PC-3 (cell line): ENCODE measurements around the gene GPX5. TPM values are rescaled to one million over a fixed set of nuclear protein-coding genes. Genes with fewer than 3 reads are reported as not detected.

ENCODE experiments used
- ATAC-seq: fragments of 200-7000 bp; cut with Tn5 transposase; 2 replicates; pipeline ENCODE4 v1.9.1; 2020; ENCODE audit warnings: mild to moderate bottlenecking, moderate library complexity
- BruUV-seq: library from RNA; stranded (reverse); fragments of 400-500 nt; replicated peaks from 2 replicates; lab custom pipeline; 2021; lab: Mats Ljungman, UMichigan
- CTCF ChIA-PET: fragments of 300-600 bp; sonication (Branson Sonifier 250); formaldehyde crosslinking; loops from one replicate; lab custom pipeline; 2022; ENCODE audit warnings: antibody characterized with exemption; lab: Charles Lee
- POLR2A ChIA-PET: fragments of 300-600 bp; sonication (Branson Sonifier 250); formaldehyde crosslinking; loops from one replicate; lab custom pipeline; 2022; ENCODE audit warnings: antibody characterized with exemption; ENCODE audit not compliant: unreplicated experiment; lab: Charles Lee
- DNase-seq: peaks from one replicate; pipeline ENCODE4 v3.0.0-alpha.2; 2015
- H2AFZ ChIP-seq: fragments of 300-600 bp; sonication (generic); 2 replicates; pipeline ENCODE4 v1.6.0; 2016; ENCODE audit warnings: antibody characterized with exemption, low read length
- H3F3A ChIP-seq: fragments of 300-600 bp; sonication (generic); one replicate; pipeline ENCODE4 v1.6.0; 2017; ENCODE audit warnings: antibody characterized with exemption, low read length, control low read depth, mild to moderate bottlenecking; ENCODE audit not compliant: unreplicated experiment
- H3K27ac ChIP-seq: fragments of 300-600 bp; sonication (generic); 2 replicates; pipeline ENCODE4 v1.5.1; 2016; ENCODE audit warnings: mild to moderate bottlenecking, low read length
- H3K27me3 ChIP-seq: fragments of 300-600 bp; sonication (generic); 2 replicates; pipeline ENCODE4 v1.6.1; 2016; ENCODE audit warnings: low read length, mixed read lengths
- H3K36me3 ChIP-seq: fragments of 300-600 bp; sonication (generic); 2 replicates; pipeline ENCODE4 v1.6.1; 2016; ENCODE audit warnings: low read depth, mixed run types, low read length, mixed read lengths
- H3K4me1 ChIP-seq: fragments of 300-600 bp; sonication (generic); 2 replicates; pipeline ENCODE4 v1.5.1; 2016; ENCODE audit warnings: low read length; ENCODE audit not compliant: insufficient read depth
- H3K4me2 ChIP-seq: fragments of 300-600 bp; sonication (generic); 2 replicates; pipeline ENCODE4 v1.6.0; 2016; ENCODE audit warnings: low read length
- H3K4me3 ChIP-seq: fragments of 300-600 bp; sonication (generic); 2 replicates; pipeline ENCODE4 v1.5.1; 2016; ENCODE audit warnings: mild to moderate bottlenecking, low read length, mixed read lengths
- H3K79me2 ChIP-seq: fragments of 300-600 bp; sonication (generic); 2 replicates; pipeline ENCODE4 v1.6.1; 2017; ENCODE audit warnings: low read length, mixed read lengths
- H3K9ac ChIP-seq: fragments of 300-600 bp; sonication (generic); 2 replicates; pipeline ENCODE4 v1.6.0; 2016; ENCODE audit warnings: mild to moderate bottlenecking, low read length
- H3K9me2 ChIP-seq: fragments of 300-600 bp; sonication (generic); replicated peaks from 2 replicates; pipeline ENCODE4 v1.6.1; 2016; ENCODE audit warnings: mixed run types, low read length, mixed read lengths
- H3K9me3 ChIP-seq: fragments of 300-600 bp; sonication (generic); 2 replicates; pipeline ENCODE4 v1.6.1; 2016; ENCODE audit warnings: low read length, mixed read lengths
- H4K20me1 ChIP-seq: fragments of 300-600 bp; sonication (generic); 2 replicates; pipeline ENCODE4 v1.6.1; 2016; ENCODE audit warnings: low read length, mixed read lengths
- EZH2 ChIP-seq: fragments of 300-600 bp; sonication (generic); IDR thresholded peaks from one replicate; pipeline ENCODE4 v1.6.1; 2017; ENCODE audit warnings: antibody characterized with exemption, mild to moderate bottlenecking, low read length; ENCODE audit not compliant: unreplicated experiment
- EZH2phosphoT487 ChIP-seq: fragments of 300-600 bp; sonication (generic); IDR thresholded peaks from 2 replicates; pipeline ENCODE4 v1.6.1; 2018; ENCODE audit warnings: mild to moderate bottlenecking, antibody characterized with exemption, low read length, borderline replicate concordance
- intact Hi-C: fragments of 100-400 bp; cut with micrococcal nuclease; formaldehyde crosslinking; loops from 2 replicates; pipeline ENCODE4 v1.9.0; 2023
- total RNA-seq: library from RNA; depleted of rRNA; stranded (reverse); fragments of >200 nt; gene quantifications from 2 replicates; pipeline ENCODE4 v1.2.3, GENCODE V29; 2014
- TF ChIP-seq, protein P1 (sequence below): fragments of 300-600 bp; sonication (generic); conservative IDR thresholded peaks from 2 replicates; pipeline ENCODE4 v1.5.1; 2017; ENCODE audit warnings: antibody characterized with exemption, low read depth, mild to moderate bottlenecking, low read length

Gene GPX5
- total RNA-seq, 1 experiment from 2014 or later = not detected

DNA sequence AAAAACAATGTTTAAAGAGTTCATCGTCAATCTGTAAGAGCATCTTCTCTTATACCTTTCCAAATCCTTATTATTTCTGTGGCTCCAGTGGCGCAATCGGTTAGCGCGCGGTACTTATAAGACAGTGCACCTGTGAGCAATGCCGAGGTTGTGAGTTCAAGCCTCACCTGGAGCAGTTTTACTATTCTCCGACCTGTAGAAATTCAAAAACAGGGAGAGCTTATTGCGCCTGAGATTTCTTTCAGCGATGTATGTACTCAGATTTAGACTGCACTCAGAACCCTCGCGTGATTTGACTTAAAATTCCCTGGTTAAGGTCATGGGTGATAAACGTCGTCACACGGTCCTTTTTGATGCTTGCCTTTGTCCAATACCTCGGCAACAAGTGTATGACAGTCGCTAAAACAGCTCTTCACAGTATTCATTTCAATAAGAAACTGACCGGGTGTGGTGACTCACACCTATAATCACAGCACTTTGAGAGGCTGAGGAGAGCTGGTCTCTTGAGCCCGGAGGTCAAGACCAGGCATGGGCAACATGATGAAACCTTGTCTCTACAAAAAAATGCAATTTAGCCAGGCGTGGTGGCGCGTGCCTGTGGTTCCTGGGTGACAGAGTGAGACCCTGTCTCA, 11.9 kb downstream of the GPX5 start:
- H3K27ac ChIP-seq = no peak overlapping the region
- peaks cover 7% of the 10 kb centered on the region; the same call in 1 of the 2 replicates for H3K4me1 ChIP-seq
- H4K20me1 ChIP-seq = no peaks in the 10 kb centered on the region
- ATAC-seq (no peak), DNase-seq (peak; percentile 13)
- intact Hi-C loops = no loop called here
- BruUV-seq = no TSS peak
- no peaks in the 10 kb centered on the region for H3K9me3 ChIP-seq
- no peaks in the 10 kb centered on the region for H3K9me2 ChIP-seq
- H3K36me3 ChIP-seq = no peaks in the 10 kb centered on the region
- ChIA-PET POLR2A (no interaction called here), CTCF (no interaction called here)
- H3K4me2 ChIP-seq = no peak overlapping the region
- H3K9ac ChIP-seq = no peak overlapping the region
- H3K27me3 ChIP-seq = peaks cover 29% of the 10 kb centered on the region; the same call in 1 of the 2 replicates
- no peak overlapping the region for H2AFZ ChIP-seq
- no peaks in the 10 kb centered on the region for H3F3A ChIP-seq
- no peak overlapping the region for H3K4me3 ChIP-seq
- H3K79me2 ChIP-seq = no peaks in the 10 kb centered on the region
- TF ChIP-seq EZH2 = no peak
- TF ChIP-seq EZH2phosphoT487 = no peak
- TF ChIP-seq, protein P1, sequence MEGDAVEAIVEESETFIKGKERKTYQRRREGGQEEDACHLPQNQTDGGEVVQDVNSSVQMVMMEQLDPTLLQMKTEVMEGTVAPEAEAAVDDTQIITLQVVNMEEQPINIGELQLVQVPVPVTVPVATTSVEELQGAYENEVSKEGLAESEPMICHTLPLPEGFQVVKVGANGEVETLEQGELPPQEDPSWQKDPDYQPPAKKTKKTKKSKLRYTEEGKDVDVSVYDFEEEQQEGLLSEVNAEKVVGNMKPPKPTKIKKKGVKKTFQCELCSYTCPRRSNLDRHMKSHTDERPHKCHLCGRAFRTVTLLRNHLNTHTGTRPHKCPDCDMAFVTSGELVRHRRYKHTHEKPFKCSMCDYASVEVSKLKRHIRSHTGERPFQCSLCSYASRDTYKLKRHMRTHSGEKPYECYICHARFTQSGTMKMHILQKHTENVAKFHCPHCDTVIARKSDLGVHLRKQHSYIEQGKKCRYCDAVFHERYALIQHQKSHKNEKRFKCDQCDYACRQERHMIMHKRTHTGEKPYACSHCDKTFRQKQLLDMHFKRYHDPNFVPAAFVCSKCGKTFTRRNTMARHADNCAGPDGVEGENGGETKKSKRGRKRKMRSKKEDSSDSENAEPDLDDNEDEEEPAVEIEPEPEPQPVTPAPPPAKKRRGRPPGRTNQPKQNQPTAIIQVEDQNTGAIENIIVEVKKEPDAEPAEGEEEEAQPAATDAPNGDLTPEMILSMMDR = no peak

DNA sequence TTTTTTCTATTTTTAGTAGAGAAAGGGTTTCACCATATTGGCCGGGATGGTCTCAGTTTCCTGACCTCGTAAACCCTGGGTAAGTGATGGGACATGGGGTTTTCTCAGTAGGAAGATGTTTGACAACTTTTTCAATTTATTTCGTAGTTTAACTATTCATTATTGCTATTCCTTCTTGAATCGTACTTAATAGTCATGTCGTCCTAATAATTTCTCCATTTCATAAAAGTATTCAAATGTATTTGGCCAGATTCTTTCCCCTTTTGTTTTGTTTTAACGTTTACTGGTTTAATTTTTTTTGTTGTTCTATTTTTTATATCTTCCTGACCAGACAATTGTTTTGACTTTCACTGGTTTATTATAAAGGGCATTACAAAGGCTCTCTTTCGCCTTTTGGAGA, 16.3 kb downstream of the GPX5 start:
- TF ChIP-seq, protein P1 = no peak
- TF ChIP-seq EZH2phosphoT487 = no peak
- TF ChIP-seq EZH2 = no peak
- Histone ChIP-seq H3K9me2 (no peaks in the 10 kb centered on the region), H3K9ac (no peak overlapping the region), H3K79me2 (no peaks in the 10 kb centered on the region), H3K27me3 (peaks cover 21% of the 10 kb centered on the region), H3K4me1 (peaks cover 7% of the 10 kb centered on the region; the same call in 1 of the 2 replicates), H3K27ac (no peak overlapping the region), H3K9me3 (no peaks in the 10 kb centered on the region), H3K4me3 (peak overlapping the region; percentile 70), H4K20me1 (no peaks in the 10 kb centered on the region), H3K36me3 (no peaks in the 10 kb centered on the region), H2AFZ (peak overlapping the region; percentile 89), H3K4me2 (peak overlapping the region; percentile 87), H3F3A (no peaks in the 10 kb centered on the region)
- no peak for ATAC-seq
- CTCF ChIA-PET = interaction anchor here (0.6 to 1.2 kb wide), 5 partner anchors 33 to 111 kb away, joined by 3 to 8 read pairs (median 5); no protein-coding TSS in a partner anchor
- intact Hi-C loops = loop anchor here (1.0 to 5.0 kb wide), 6 partner anchors 45 to 295 kb away; partner anchors contain the start of gene ZSCAN23
- BruUV-seq = no TSS peak
- DNase-seq = no peak
- POLR2A ChIA-PET = no interaction called here
